Activated T-helper 9 cell treated with anti-CD3 and anti-CD28 coated beads, Interleukin-2, amount 50 U/mL, for 16 hours (primary cell): ENCODE results near the gene AMER3.
"Not testable (repeated sequence)": the region's sequence is repeated elsewhere in the genome, so short reads cannot be mapped to it uniquely, and the experiment has no call there.

Experiments used
- DNase-seq: peaks from one replicate; pipeline ENCODE4 v3.0.0-alpha.2; 2020; ENCODE audit warnings: low read depth

AMER3 gene, protein sequence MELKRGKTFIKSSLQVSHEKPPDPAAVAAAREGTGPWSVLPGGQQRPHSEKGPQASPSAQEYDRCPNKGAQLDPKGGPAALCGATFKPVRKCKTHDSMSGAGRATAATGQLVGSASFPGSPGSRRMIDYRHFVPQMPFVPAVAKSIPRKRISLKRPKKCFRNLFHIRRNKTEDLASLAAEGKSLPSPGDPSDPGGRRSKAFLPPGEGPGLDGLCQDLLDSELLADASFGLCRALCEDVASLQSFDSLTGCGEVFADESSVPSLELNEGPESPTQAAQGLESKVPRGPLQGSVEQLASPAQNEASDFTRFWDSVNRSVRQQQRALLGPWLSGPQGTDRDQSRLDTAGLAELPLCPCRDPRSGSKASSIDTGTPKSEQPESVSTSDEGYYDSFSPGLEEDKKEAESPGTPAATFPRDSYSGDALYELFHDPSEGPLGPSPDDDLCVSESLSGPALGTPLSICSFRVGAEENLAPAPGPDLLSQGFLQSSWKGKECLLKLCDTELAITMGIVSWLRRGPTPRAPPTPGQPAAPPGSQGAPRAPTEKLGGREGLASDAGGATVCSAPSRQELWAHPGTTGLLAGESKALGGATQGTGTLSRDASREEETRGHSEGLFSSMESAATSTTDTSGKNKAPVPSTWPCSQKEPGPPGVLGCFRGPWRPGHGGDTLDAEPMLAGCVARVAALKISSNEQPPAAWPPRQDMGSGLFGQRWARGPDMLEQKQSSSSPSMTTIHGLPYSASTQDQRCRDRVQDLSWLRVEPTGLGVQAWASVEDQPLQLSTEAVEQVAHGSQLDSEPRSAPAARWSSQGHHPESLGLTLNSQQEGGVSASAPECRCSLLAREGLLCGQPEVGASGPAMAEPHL

DNA sequence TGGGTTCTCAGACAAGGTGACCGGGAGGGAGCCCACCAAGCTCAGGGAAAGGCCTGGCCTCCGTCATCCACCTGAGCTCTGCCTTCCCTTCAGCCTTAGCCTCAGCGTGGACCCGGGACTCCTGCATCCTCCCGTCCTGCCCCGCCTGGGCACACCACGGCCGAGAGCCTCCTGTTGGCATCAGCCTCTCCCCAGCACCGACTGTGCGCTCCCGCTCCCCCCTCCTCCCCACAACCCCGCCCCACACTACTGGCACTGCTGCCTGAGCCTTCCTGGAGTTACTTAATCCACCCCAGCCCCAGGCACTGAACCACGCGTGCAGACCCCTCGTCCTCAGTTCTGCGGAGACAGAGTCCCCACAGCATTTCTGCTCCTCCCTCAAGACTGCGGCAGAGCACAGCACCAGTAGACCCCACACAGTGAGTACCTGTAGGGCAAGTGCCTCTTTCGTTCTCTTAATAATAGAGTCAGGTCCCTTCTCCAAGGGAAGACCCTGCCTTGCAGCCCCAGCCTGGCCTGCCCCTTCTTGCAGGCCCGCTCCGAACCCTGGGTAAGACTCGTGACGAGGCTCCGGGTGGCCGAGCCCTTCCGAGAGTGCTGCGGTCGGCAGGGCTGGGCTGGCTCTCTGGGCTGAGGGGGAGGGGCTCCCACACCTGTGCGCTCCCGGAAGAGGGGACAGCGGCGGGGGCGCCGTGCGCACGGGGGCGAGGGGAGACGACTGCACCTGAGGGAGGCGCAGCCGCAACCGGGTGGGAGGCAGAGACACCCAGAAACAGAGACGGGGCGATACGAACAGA, at the start of gene AMER3:
Gene AMER3, plus strand, starts transcription at position 285 of the 797 bp plus-strand sequence. CDS start 6,533 bp downstream, outside the sequence.
- DNase-seq: no peak

DNA sequence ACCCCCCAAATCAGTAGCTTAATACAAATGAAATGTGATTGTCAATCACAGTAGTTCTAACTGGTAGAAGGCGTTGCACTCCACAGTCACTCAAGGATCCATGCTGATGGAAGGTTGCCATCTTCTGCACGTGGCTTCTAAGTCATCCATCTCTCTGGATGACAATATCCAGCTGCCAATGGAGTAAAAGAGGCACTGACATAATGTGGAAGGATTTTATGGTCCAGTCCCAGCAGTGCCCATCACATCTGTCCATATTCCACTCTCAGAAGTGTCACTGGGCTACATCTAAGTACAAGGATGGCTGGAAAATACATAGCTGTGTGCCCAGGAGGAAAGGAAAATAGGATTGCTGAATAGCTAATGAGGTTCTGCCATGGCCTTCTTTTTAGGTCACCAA, 40.5 kb upstream of the AMER3 start:
- not testable (repeated sequence) for DNase-seq

DNA sequence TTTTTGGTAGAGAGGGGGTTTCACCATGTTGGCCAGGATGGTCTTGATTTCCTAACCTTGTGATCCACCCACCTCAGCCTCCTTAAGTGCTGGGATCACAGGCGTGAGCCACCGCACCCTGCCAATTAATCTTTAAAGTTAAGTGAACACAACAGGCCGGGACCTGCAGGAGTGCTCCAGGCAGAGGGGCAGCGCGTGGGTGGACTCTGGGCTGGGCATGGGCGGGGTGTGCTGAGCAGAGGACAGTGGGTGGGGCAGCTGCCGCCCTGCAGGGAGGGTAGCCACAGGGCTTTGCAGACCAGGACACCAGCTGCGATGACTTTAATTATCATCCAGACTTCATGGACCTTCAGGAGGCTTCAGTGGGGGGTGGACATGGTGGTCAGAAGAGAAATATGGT, 35.3 kb upstream of the AMER3 start:
- no peak for DNase-seq

DNA sequence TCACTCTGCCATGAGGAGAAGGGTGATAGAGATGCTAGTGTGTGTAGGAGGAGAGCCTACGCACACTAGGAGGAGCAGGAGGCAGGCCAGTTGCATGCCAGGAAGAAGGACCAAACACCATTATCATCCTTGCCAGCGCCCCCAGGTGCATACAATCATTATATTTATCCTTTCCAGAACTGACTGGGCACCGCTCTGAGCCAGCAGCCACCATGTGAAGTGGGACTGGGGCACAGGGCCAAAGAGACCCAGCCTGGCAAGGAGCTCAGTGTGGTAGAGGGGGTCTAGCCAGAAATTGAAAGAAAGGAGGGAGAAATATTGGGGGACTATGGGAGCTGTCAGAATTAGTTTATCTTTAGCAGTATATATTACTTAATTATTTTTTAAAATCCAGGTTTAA, 34.8 kb upstream of the AMER3 start:
- no peak for DNase-seq

DNA sequence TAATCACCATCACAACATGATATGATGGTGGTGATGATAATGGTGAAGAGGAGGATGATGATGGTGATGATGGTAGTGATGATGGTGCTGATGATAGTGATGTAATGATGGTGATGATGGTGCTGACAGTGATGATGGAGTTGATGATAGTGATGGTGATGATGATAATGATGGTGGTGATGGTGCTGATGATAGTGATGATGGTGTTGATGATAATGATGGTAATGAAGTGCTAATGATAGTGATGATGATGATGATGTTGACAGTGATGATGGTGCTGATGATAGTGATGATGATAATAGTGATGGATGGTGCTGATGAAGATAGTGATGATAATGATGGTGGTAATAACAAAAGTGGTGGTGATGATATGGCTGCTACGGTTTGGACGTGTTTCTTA, 30.9 kb upstream of the AMER3 start:
- DNase-seq: no peak

DNA sequence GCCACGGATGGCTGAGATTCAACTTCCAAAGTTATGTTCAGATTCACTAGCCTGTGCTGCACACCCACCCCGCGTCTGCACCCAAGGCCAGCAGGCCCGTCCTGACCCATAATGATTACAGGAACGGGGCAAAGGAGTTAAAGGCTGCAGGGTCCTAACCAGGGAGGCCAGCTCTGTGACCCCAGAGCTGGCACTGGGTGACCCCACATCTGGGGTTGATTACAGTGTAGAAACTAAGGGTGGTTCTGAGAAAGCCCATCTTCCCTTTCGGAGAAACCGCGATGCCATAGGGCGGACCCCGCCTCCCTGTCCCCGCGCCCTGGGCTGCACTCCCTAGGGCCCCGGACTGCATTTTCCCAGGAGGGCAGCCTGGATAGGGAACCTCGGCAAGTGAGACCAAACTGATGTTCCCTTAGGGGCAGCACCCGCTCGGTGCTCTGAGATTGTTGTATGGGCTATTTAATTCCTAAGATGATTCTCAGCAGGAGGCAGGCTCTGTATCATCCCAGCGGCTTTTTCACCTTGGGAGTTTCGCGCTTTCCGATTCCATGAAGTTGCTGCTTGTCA, 28.6 kb upstream of the AMER3 start:
- no peak for DNase-seq

DNA sequence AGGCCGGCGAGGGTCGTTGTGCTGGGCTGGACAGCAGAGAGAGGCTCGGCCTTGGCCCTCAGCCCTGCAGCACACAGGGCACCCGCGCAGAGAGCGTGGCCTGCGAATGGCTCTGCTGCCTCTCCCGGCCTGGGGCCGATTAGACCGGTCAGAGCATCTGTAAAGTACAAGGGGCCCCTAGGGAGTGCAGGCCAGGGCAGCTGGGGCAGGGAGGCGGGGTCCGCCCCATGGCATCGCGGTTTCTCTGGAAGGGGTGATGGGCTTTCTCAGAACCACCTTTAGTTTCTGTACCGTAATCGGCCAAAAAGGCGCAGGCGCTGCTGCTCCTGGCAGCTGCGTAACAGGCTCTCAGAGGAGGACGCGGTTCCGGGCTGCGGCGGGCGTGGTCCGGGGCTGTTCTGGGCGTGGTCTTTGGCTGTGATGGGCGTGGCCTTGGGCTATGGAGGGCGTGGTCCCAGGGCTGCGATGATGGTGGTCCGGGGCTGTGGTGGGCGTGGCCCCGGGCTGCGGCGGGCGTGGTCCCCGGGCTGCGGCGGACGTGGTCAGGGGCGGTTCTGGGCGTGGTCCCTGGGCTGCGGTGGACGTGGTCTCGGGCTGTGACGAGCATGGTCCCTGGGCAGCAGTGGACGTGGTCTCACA, 27.9 kb upstream of the AMER3 start:
- DNase-seq: peak; percentile 79

DNA sequence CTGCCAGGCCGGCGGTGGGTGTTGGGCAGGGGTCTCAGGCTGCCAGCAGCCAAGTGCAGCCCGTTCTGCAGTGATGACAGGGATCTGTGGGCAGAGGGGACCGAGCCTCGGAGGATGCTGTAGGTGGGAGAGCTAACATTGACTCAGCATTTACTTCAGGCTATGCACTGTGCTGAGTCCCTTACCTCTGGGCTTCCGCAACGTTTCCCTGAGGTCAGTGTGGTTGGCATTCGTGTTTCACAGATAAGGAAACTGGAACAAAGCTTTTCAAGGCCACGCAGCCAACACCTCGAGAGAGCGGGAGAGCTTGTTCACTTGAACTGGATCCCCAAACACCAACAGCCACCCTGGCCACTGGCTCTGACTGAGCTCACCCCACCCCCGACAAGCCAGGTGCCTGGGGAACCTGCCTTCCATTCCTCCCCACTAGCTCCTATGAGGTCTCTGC, 27.3 kb upstream of the AMER3 start:
- DNase-seq: no peak

DNA sequence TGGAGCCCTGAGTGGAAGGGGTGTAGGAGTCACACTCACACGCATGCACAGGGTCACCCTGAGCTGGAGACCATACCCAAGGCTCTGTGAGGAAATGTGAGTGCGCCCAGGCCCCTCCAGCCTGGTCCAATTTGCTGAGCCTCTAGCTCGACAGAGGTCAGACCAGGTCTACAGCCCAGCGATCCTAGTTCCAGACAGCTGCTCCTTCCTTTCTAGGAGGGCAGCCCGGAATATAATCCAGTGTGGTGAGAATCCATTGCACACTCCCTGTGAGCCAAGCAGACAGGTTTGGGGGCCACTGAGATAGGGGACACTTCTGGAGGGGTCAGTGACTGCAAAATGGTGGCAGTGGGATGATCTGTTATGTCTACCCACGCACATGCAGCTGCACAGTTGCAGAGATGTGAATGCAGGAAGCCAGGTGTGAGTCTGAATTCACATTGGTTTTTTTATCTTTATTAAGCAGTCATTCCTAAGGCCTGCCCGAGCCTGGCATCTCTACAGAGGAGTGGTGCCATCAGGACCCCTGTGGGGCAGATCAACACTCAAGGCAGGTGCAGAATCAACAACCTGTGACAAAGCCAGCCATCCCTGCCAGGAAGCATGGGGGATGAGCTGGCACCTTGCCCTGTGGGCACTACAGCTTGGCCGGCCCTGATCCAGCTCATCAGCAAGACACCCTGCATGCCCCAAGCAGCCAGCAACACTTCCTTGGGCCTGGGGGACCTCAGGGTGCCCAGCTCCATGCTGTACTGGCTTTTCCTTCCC, 26.6 kb upstream of the AMER3 start, which contains the start of gene GPR148:
Gene GPR148, plus strand, starts transcription at position 522 of the 768 bp plus-strand sequence. Its CDS starts 82 bp downstream, at position 604.
- no peak for DNase-seq

DNA sequence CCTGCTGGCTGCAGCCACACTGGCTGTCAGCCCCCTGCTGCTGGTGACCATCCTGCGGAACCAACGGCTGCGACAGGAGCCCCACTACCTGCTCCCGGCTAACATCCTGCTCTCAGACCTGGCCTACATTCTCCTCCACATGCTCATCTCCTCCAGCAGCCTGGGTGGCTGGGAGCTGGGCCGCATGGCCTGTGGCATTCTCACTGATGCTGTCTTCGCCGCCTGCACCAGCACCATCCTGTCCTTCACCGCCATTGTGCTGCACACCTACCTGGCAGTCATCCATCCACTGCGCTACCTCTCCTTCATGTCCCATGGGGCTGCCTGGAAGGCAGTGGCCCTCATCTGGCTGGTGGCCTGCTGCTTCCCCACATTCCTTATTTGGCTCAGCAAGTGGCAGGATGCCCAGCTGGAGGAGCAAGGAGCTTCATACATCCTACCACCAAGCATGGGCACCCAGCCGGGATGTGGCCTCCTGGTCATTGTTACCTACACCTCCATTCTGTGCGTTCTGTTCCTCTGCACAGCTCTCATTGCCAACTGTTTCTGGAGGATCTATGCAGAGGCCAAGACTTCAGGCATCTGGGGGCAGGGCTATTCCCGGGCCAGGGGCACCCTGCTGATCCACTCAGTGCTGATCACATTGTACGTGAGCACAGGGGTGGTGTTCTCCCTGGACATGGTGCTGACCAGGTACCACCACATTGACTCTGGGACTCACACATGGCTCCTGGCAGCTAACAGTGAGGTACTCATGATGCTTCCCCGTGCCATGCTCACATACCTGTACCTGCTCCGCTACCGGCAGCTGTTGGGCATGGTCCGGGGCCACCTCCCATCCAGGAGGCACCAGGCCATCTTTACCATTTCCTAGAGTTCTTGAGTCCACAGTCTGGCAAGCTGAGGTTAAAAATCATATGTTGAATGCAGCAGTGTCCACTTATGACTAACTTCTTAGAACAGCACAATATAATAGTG, 25.7 kb upstream of the AMER3 start:
- DNase-seq: no peak

DNA sequence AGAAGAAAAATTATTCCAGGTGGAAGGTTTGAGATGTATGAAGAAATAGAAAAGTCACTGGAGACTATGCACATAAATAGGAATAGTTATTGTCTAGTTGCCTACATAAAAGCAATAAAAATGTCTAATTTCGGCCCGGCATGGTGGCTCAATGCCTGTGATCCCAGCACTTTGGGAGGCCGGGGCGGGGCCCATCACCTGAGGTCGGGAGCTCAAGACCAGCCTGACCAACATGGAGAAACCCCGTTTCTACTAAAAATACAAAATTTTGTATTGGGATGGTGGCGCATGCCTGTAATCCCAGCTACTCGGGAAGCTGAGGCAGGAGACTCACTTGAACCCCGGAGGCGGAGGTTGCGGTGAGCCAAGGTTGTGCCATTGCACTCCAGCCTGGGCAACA, 23.1 kb upstream of the AMER3 start:
- not testable (repeated sequence) for DNase-seq

DNA sequence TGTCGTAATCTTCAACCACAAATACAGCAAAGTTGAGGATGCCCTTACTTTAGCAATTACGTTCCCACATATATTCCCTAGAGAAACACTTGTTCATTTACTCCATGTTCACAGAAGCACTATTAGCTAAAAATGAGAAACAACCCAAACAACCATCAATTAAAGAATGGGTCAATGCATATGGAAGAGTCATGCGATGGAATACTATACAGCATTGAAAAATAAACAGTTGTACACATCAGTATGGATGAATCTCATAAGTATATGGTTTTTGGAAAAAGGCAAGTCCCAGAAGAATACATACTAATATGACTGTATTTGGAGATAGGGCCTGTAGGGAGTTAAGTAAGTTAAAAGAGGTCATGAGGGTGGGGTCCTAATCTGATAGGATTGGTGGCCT, 20.1 kb upstream of the AMER3 start:
- DNase-seq: no peak

DNA sequence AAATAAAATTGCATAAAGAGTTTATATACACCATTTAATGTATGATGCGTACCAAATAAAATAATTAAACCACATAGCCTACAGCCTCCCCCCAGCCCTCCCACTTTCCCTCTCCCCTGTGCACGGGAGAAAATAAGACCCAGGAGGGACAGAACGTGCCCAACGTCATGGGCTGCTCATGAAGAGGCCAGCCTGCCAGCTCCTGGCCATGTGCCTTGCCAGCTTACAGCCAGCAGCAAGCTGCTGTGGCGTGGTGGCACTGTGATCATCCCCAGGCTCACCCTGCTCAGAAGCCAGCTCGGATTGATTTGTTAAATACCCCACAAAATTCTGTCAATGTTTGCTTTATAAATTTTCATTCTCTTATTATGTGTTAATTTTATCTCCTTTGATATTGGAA, 18.9 kb upstream of the AMER3 start:
- no peak for DNase-seq

DNA sequence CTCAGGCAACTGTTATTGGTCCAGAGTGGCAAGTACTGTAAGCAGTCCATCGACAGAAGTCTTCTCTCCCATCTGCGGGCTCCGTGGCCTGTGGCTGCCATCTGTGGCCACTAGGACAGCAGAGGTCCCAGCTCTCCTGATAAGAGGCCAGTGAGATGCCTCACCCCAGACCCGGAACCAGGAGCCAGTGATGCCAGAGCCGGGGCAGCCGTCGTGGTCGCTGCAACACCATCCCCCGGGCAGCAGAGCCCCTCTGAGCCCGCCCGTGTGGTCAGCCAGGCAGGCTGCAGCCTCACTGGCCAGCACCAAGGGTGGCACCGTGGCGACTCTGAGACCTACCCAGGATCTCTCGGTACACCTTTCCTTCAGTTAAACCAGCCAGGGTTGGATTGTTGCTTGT, 17.7 kb upstream of the AMER3 start:
- DNase-seq: no peak

DNA sequence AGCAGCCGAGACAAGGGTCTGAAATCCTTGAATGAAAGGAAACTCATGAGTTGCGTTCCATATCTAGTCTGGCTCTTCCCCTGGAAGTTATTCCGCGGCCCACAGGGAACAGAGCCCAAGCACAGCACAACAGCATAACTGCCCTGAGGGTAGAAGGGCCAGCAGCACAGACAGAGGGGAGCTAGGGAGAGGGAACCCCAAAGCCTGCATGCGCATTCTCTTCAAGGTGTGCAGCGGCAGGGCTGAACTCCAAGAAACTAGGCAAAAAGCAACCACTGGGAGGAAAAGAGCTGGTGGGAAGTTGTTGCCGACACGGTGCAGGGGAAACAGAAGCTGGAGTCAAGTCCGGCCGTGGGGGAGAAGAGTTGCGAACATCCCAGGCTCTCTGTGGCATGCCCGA, 14.7 kb upstream of the AMER3 start:
- DNase-seq: no peak

DNA sequence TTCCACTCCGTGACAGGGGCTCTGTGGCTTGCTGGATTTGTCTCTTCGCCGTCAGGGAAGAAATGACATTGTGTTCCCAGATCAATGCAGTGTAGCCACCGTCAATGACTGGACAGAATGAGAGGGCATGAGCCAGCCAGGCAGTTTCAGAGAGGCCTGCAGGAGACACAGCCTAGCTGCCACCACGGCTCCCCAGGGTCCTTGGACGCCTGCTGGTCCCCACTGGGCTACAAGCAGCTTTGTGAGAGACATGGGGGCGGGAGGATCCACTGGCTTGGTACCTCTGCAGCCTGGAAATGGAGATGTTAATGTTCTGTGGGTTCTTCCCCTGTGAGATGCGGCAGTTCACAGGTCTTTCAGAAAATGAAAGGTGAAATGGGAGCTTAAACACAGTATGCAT, 12.1 kb upstream of the AMER3 start:
- no peak for DNase-seq

DNA sequence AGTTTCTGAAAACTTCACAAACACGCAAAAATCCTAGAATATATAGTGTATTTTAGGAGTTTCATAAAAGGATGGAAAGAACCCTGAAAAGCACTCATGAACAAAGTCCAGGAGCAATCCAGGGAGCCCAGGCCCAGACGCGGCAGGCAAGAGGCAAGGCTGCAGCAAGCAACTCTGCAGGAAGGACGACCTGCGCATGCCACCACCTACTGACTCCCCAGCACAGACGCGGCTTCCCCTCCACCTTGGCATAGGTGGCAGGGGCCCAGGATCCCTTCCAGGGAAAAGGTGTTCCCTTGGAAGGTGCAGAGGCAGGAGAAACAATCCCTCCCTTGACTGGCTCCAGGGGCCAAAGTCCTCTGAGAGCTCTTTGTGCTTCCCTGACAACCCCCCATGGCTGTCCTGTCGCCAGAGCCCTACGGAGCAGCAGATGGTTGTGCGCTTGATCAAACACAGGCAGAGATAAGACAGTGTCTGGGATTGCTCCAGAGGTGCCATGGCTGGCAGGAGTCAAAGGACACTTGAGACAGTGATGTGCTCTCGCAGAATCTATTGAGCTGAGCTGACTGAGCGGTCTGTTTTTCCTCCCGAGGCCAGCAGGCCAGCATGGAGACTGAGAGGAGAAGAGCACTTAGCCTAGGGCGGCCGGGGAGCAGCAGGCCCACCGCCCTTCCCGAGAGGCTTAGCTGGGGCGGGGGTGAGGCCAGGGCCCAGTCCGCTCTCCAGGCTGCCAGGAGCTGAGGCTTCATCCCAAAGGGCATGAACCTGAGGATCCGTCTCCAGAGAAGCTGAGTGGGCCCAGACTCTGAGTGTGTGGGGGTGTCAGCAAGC, 10.8 kb upstream of the AMER3 start:
- DNase-seq: no peak

DNA sequence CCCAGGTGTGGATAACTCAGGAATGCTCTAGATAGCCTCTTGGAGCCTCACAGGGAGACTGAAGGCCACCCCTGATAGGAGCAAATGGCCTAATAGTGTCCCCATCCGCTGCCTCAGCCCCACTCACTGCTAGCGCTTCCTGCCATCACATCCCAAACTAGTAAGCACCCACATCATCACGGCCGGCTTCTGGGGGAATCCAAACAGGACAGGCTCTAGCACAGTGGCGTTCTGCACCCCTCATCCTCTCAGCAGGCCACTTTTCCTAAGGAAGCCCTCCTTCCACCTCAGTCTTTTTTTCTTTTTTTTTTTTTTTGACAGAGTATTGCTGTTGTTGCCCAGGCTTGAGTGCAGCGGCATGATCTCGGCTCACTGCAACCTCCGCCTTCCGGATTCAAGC, 6.3 kb upstream of the AMER3 start:
- DNase-seq: no peak
